HG03103 (cell line): ENCODE results near the gene LCE7A.

ENCODE experiments used
- ATAC-seq: cut with Tn5 transposase; IDR thresholded peaks from one replicate; pipeline ENCODE4 v1.9.1; 2021; ENCODE audit warnings: low read depth; ENCODE audit not compliant: unreplicated experiment

The LCE7A gene

GRCh38 chr1:152879559-152880198 lies 19.9 kb downstream of the LCE7A start:
- ATAC-seq = no peak

GRCh38 chr1:152880316-152880715 lies 20.5 kb downstream of the LCE7A start:
- no peak for ATAC-seq

- ATAC-seq = no peak
Observed at GRCh38 chr1:152880907-152881306, 21.1 kb downstream of the LCE7A start.

- no peak for ATAC-seq
Observed at GRCh38 chr1:152884085-152884484, 24.3 kb downstream of the LCE7A start.

GRCh38 chr1:152884506-152884905 lies 24.7 kb downstream of the LCE7A start:
- ATAC-seq = no peak

- ATAC-seq = no peak
Observed at GRCh38 chr1:152884966-152885624, 25.3 kb downstream of the LCE7A start.

GRCh38 chr1:152886085-152886484 lies 26.3 kb downstream of the LCE7A start:
- no peak for ATAC-seq

- ATAC-seq = no peak
Observed at GRCh38 chr1:152886758-152887409, 27.1 kb downstream of the LCE7A start.

- no peak for ATAC-seq
Observed at GRCh38 chr1:152888126-152888525, 28.3 kb downstream of the LCE7A start.

GRCh38 chr1:152899027-152899426 lies 39.2 kb downstream of the LCE7A start:
- ATAC-seq = no peak

GRCh38 chr1:152899883-152900282 lies 40.1 kb downstream of the LCE7A start:
- ATAC-seq = no peak

- ATAC-seq = no peak
Observed at GRCh38 chr1:152901631-152902030, 41.8 kb downstream of the LCE7A start.

GRCh38 chr1:152902636-152903035 lies 42.8 kb downstream of the LCE7A start:
- no peak for ATAC-seq

- ATAC-seq = no peak
Observed at GRCh38 chr1:152904688-152905440, 45.1 kb downstream of the LCE7A start.

GRCh38 chr1:152906023-152906565 lies 46.3 kb downstream of the LCE7A start:
- no peak for ATAC-seq

GRCh38 chr1:152907686-152908601 lies 48.1 kb downstream of the LCE7A start, which contains the start of gene IVL:
TSS of gene IVL (plus strand) at chr1:152908546. CDS start at chr1:152909798, 1,252 bp downstream.
- ATAC-seq = no peak

GRCh38 chr1:152909206-152909605 lies 49.4 kb downstream of the LCE7A start:
- no peak for ATAC-seq
